HG02759 (cell line): ENCODE measurements around the gene VARS2.
"Not testable (repeated sequence)": the region's sequence is repeated elsewhere in the genome, so short reads cannot be mapped to it uniquely, and the experiment has no call there.

Experiments
- ATAC-seq: cut with Tn5 transposase; IDR thresholded peaks from one replicate; pipeline ENCODE4 v1.9.1; 2021; ENCODE audit warnings: mild to moderate bottlenecking, moderate library complexity; ENCODE audit not compliant: unreplicated experiment

Gene VARS2

DNA sequence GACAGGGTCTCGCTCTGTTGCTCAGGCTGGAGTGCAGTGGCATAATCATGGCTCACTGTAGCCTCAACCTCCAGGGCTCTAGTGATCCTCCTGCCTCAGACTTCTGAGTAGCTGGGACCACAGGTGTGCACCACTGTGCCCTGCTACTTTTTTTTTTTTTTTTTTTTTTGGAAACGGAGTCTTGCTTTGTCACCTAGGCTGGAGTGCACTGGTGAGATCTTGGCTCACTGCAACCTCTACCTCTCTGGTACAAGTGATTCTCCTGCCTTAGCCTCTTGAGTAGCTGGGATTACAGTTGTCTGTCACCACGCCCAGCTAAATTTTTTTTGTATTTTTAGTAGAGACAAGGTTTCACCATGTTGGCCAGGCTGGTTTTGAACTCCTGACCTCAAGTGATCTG, 13.0 kb downstream of the VARS2 start:
- not testable (repeated sequence) for ATAC-seq

DNA sequence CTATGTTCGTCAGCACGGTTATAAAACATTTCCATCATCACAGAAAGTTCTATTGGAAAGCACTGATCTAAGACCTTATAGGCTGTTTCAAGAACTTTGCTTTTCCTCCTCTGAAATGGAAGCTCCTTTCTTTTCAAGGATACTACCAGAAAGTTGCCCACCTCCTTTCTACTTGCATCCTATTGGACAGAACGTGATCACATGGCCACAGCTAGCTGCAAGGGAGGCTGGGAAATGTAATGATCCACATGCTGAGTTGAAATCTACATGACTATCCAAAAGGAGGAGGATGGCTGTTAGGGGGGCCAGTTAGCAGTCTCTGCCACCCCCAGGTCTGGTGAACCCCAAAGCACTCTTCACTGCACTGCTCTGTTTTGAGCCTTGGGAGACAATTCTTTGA, 14.6 kb downstream of the VARS2 start:
- no peak for ATAC-seq

GRCh38 chr6:30930506-30930905, 16.5 kb downstream of the VARS2 start:
- no peak for ATAC-seq

GRCh38 chr6:30931272-30931671, 17.2 kb downstream of the VARS2 start:
- no peak for ATAC-seq

DNA sequence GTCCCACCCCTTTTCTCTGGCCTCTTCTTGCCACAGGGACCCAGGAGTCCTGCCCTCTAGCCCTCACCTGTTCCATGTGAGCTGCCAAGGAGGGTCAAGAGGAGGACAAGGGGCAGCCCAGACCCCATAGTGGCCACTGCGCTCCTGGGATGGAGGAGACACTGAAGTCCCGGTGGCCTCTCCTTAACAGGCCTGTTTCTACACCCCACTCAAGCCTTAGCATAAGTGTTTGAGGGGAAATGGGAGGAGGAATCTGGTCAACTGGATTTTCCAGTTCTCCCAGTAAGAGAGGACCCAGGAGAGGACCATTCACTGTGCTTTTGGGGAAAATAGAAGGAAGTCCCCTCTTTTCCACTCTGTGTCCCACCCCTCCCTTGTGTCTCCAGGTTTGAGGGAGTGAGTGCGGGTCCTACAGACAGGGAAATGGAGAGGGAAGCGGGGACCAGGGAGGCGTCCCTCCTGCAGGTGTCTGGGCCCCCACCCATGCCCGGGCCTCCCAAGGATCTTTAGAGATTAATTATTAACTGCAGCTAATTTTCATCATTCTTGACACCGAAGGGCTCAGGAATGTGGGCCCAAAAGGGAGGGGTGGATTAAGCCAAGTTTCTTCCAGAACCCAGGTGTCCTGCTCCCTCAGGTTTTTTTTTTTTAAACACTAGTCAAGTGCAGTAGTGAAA, 18.1 kb downstream of the VARS2 start, which contains the start of gene SFTA2:
Gene SFTA2 (minus strand): TSS at position 202 of the 677 bp plus-strand sequence. CDS start 74 bp downstream, at position 128.
- no peak for ATAC-seq

DNA sequence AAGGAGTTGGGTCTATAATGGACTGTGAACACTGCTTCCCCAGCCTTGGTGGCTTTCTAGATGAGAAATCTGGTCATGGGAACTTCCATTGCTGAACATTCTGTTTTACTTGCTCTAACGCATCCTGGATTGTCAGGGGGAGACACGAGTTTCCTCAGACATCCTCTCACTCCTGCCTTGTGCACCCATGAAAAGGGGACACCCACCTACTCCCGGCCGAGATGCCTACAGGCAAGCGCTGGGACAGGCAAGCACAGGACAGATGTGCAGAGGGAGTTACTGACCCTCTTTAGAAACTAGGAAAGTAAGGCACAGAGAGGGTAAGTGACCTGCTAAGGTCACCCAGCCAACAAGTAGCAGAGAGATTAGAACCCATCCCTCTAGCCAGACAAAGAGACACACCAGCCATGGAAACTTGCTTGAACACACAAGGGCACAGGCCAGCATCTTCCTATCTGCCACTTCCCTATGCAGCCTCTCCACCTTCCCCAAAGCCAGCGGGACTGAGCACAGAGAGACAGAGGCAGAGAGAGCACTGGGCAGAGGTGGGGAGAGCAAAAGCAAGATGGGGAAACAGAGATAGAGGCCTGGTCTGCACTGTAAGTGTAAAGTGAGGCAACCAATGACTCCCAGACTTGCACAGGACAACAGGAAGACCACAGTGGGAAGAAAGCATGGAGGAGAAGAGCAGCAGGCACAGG, 18.8 kb downstream of the VARS2 start:
- ATAC-seq = no peak

- no peak for ATAC-seq
These were observed 21.0 kb downstream of the VARS2 start for GRCh38 chr6:30935018-30935417.

GRCh38 chr6:30937265-30937664, 23.2 kb downstream of the VARS2 start:
- no peak for ATAC-seq

DNA sequence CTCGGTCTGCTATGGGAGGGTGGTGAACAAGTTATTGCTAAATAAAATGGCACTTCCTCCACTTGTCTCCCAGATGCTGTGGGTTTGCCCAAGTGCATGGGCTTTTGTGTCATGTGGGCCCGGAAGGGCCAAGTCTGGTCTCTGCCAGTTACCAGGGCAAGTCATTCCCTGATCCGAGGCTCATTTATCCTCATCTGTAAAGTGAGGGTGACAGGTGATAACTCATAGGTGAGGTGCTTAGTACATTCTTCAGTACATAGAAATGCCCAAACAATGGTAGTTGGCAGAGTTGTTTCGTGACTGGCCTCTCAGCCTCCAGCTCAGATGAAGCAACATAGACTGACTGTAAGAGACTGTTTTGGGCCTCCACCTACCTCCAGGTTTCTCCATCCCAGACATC, 24.7 kb downstream of the VARS2 start:
- no peak for ATAC-seq

DNA sequence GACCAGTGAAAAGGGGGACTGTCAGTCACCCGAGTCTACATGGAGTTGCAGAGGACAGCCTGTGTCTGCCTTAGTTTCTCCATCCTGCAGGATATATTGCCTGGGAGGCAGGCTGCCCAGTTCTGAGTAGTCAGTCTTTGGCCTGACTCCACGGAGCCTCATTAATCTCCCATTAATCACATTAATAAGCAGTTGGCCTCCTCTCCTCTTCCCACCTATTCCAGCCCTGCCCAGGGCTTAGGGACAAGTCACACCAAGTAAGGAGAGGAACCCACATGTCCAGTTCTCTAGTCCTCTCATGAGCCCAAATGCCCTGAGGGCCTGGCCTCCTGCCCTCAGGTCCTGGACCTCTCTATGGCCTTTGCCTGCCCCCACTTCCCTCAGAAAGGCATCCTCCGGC, 25.4 kb downstream of the VARS2 start:
- ATAC-seq = no peak

- no peak for ATAC-seq
These were observed 26.4 kb downstream of the VARS2 start, which contains the start of gene MUCL3 for GRCh38 chr6:30940361-30940986. Gene MUCL3 (plus strand): TSS chr6:30940973. CDS start chr6:30941000, 27 bp downstream.

- no peak for ATAC-seq
These were observed 28.5 kb downstream of the VARS2 start for GRCh38 chr6:30942338-30943060.

DNA sequence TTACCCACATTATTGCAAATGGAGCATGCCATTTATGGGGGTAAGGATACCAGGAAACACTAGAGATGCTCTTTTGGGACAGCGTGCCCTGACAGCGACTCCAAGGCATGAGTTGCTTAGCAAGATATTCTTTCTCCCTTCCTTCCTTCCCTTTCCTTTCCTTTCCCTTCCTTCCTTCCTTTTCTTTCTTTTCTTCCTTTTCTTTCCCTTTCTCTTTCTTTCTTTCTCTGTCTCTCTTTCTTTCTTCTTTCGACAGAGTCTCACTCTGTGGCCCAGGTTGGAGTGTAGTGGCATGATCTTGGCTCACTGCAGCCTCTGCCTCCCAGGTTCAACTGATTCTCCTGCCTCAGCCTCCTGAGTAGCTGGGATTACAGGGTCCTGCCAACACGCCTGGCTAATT, 30.0 kb downstream of the VARS2 start:
- no peak for ATAC-seq

GRCh38 chr6:30945281-30945680, 31.2 kb downstream of the VARS2 start:
- ATAC-seq = no peak

- no peak for ATAC-seq
These were observed 33.2 kb downstream of the VARS2 start for GRCh38 chr6:30947231-30947630.

GRCh38 chr6:30948811-30949210, 34.8 kb downstream of the VARS2 start:
- no peak for ATAC-seq

- no peak for ATAC-seq
These were observed 38.0 kb downstream of the VARS2 start for GRCh38 chr6:30951907-30952469.

DNA sequence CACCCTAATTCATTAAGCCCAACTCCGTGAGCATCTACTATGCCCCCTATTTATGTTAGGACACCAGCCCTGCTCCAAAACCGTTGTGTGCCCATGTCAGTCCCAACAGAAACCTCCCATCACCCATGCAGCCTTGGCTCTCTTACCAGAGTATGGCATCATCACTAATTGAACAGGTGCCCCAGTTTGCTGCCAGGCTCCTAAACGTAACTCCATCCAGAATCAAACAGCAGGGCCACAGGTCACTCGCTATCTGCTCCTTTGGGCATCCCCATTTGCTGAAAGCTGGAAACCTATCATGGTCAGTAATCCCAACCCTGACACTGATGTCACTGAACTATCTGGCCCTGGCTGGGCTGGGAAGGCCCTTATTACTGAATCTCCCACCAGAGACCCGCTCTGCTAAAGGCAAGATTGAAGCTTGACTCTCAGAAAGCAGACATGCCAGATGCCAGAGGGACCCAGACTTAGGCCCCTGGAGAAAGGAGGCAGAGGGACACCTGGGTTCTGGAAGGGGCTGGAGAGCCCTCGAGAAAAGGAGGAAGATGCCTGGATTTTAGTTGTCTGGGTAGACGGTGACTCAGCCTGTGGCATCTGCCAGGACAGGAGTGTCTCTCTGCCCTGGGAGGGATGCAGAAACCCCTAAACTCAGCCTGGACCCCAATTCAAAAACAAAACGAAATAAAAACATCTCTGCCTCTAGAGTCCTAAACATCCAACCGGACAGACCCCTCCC, 40.8 kb downstream of the VARS2 start:
- no peak for ATAC-seq

DNA sequence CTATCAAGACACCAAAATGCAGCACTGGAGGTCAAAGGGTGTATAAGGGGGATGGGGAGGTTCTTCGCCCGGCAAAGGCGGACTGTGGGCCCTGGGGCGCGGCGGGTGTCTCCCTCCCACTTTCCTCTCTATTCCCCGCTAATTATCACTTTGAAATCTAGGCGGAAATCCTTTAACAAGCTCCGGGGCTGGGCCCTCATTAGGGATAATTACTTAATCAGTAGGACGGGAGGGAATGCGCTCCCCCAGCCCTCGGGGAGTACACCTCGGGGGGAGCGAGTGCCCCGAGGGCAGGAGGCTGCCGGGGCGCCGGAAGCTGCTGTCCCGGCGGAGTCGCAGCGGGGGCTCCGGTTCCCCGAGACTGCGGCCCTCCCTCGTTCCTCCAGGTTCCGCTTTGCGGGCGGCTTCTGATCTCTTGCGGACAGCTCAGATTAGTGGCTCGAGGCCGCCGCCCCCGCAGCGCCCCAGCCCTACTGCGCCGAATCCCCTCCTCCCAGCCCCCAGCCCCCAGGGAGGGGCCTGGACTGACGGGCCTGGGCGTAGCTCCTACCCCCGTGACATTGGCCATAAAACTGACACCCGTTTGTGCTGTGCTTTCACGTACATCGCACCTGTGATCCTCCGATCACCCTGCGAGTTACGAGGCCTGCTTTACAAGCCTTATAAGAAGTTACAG, 41.5 kb downstream of the VARS2 start:
- peak; percentile 73 for ATAC-seq

GRCh38 chr6:30957716-30958115, 43.7 kb downstream of the VARS2 start:
- no peak for ATAC-seq
